ENCODE data around the gene GPC6.

The GPC6 gene

DNA sequence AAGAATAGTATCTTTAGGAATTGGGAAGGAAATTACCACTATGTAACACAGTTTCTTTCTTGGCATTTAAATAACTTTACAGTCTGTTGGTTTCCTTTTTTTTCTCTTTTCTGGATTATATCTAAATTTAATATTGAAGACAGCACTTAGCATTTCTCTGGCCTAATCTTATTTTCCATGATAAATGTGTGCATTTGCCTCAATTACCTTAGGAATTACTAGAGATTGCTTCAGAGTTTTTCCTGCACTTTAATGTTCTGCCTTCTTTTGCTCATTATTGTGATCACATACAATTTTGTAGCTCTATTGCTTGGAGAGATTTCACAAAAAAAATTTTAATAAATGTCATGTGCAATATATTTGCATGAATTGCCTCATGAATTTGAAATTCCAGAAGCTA, 1227.7 kb downstream of the GPC6 start:
- DNase-seq = no peak

DNA sequence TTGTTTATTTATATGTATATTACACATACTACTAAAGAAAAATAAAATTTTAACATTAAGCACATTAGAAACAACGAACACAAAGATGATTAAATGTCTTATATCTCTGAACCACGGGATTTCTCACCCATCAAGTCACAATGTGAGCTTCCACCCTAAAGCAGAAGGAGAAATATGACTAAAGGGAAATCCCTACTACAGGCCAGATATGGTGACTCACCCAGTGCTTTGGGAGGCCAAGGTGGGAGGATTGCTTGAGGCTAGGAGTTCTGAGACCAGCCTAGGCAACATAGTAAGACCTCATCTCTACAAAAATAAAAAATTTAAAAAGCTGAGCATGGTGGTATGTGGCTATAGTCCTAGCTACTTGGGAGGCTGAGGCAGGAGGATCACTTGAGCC, 1228.3 kb downstream of the GPC6 start:
- DNase-seq = no peak

DNA sequence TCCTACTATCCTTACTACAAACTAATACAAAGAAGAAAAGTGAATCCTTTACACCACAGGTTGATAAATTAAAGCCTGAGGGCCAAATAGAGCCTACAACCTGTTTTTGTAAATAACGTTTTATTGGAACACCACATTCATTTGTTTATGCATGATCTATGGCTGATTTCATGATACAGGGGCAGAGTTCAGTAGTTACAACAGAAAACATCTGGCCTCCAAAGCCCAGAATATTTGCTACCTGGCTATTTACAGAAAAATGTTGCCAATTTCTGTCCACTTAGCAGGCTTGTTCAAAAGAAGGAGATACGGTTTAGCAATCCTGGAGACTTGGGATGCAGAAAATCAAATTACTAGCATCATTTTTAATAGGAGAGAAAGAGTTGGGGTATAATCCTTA, 1228.8 kb downstream of the GPC6 start:
- DNase-seq = no peak

All from effector CD8-positive, alpha-beta T cell (primary cell).